ENCODE measurements around the gene AKAP17A. TPM values are rescaled to one million over a fixed set of nuclear protein-coding genes. Genes with fewer than 3 reads are reported as not detected.

AKAP17A gene
- total and polyA plus RNA-seq, 2 donors (not counting 1 experiment from before 2014, with no cell fraction given), result 126 to 196 TPM

- Mint-ChIP-seq H3K4me1 (peaks cover 9% of the 10 kb centered on the region), H3K27ac (no peak overlapping the region), H3K27me3 (no peaks in the 10 kb centered on the region), H3K4me3 (no peak overlapping the region), H3K9me3 (ENCODE audit: insufficient read depth) (no peaks in the 10 kb centered on the region)
- no peak overlapping the region for H3K4me3 ChIP-seq (ENCODE audit: control extremely low read depth in 1 of 5, extremely low read depth in 1 of 5, insufficient read depth in 1 of 5, low read depth in 2 of 5, low read length in 4 of 5)
- no peak overlapping the region for H2AFZ ChIP-seq (ENCODE audit: insufficient read depth, low read depth, low read length, poor library complexity, severe bottlenecking)
- H3K27ac ChIP-seq (ENCODE audit: low read length in 2 of 2), result no peak overlapping the region
- intact Hi-C loops (cut with micrococcal nuclease), result no loop called here
- H3K79me2 ChIP-seq (ENCODE audit: control insufficient read depth, insufficient read depth, low read length), result peaks cover 53% of the 10 kb centered on the region
- TF ChIP-seq EZH2 (IDR thresholded peaks at IDR 0.05; ENCODE audit: borderline replicate concordance, insufficient read depth, low read depth, low read length, poor library complexity, severe bottlenecking) (no peak), CTCF (IDR thresholded peaks at IDR 0.05) (no peak)
- H4K20me1 ChIP-seq (ENCODE audit: control insufficient read depth, insufficient read depth, low read length, poor library complexity, severe bottlenecking), result peaks cover 67% of the 10 kb centered on the region
- CTCF ChIA-PET, result no interaction called here
- H3K9ac ChIP-seq (ENCODE audit: low read length), result no peak overlapping the region
- H3K27me3 ChIP-seq (replicated peaks in 1 of 4; ENCODE audit: control extremely low read depth in 1 of 4, control insufficient read depth in 3 of 4, insufficient read depth in 4 of 4, low read length in 3 of 4), result no peaks in the 10 kb centered on the region
- 99% methylated on average over 34 of the region's 36 CpGs for WGBS (ENCODE audit: insufficient coverage)
- no peak overlapping the region for H3K4me2 ChIP-seq (replicated peaks; ENCODE audit: low read depth, low read length, poor library complexity, severe bottlenecking)
- DNase-seq (no peak), ATAC-seq (ENCODE audit: low read depth) (no peak)
- H3K9me3 ChIP-seq (ENCODE audit: control extremely low read depth in 1 of 3, control insufficient read depth in 2 of 3, insufficient read depth in 1 of 3, low read length in 2 of 3), result peaks cover 0 to 7% (median 0%) of the 10 kb centered on the region in 3 donors
- POLR2A ChIA-PET, result no interaction called here
- peaks cover 3 to 78% of the 10 kb centered on the region in 2 experiments for H3K36me3 ChIP-seq (replicated peaks in 1 of 2; ENCODE audit: control extremely low read depth in 1 of 2, control insufficient read depth in 1 of 2, extremely low read depth in 1 of 2, insufficient read depth in 2 of 2, low read length in 1 of 2)
- H3K4me1 ChIP-seq (ENCODE audit: control insufficient read depth in 2 of 2, insufficient read depth in 2 of 2, low read length in 2 of 2), result peaks cover 0 to 11% of the 10 kb centered on the region in 2 donors
Observed at GRCh38 chrX:1599791-1600405, 8.5 kb downstream of the AKAP17A start.

- 99% methylated on average over 50 of the region's 52 CpGs for WGBS (ENCODE audit: insufficient coverage)
- ChIA-PET CTCF (no interaction called here), POLR2A (no interaction called here)
- ATAC-seq (ENCODE audit: low read depth), result no peak
- Histone ChIP-seq H3K4me1 (ENCODE audit: control insufficient read depth in 2 of 2, insufficient read depth in 2 of 2, low read length in 2 of 2) (peaks cover 0 to 11% of the 10 kb centered on the region in 2 donors), H3K4me3 (ENCODE audit: control extremely low read depth in 1 of 5, extremely low read depth in 1 of 5, insufficient read depth in 1 of 5, low read depth in 2 of 5, low read length in 4 of 5) (no peak overlapping the region), H3K27ac (ENCODE audit: low read length in 2 of 2) (no peak overlapping the region), H3K27me3 (replicated peaks in 1 of 4; ENCODE audit: control extremely low read depth in 1 of 4, control insufficient read depth in 3 of 4, insufficient read depth in 4 of 4, low read length in 3 of 4) (no peaks in the 10 kb centered on the region), H2AFZ (ENCODE audit: insufficient read depth, low read depth, low read length, poor library complexity, severe bottlenecking) (no peak overlapping the region), H3K79me2 (ENCODE audit: control insufficient read depth, insufficient read depth, low read length) (peaks cover 47% of the 10 kb centered on the region), H3K9ac (ENCODE audit: low read length) (no peak overlapping the region), H3K9me3 (ENCODE audit: control extremely low read depth in 1 of 3, control insufficient read depth in 2 of 3, insufficient read depth in 1 of 3, low read length in 2 of 3) (peaks cover 0 to 7% (median 0%) of the 10 kb centered on the region in 3 donors), H3K4me2 (replicated peaks; ENCODE audit: low read depth, low read length, poor library complexity, severe bottlenecking) (no peak overlapping the region), H4K20me1 (ENCODE audit: control insufficient read depth, insufficient read depth, low read length, poor library complexity, severe bottlenecking) (peaks cover 61% of the 10 kb centered on the region), H3K36me3 (replicated peaks in 1 of 2; ENCODE audit: control extremely low read depth in 1 of 2, control insufficient read depth in 1 of 2, extremely low read depth in 1 of 2, insufficient read depth in 2 of 2, low read length in 1 of 2) (peaks cover 3 to 72% of the 10 kb centered on the region in 2 experiments)
- peaks cover 5% of the 10 kb centered on the region for H3K4me1 Mint-ChIP-seq
- no peaks in the 10 kb centered on the region for H3K27me3 Mint-ChIP-seq
- no peak for TF ChIP-seq EZH2 (IDR thresholded peaks at IDR 0.05; ENCODE audit: borderline replicate concordance, insufficient read depth, low read depth, low read length, poor library complexity, severe bottlenecking)
- TF ChIP-seq CTCF (IDR thresholded peaks at IDR 0.05), result no peak
- no peak for DNase-seq
- H3K9me3 Mint-ChIP-seq (ENCODE audit: insufficient read depth), result no peaks in the 10 kb centered on the region
- intact Hi-C loops (cut with micrococcal nuclease), result no loop called here
- H3K27ac Mint-ChIP-seq, result no peak overlapping the region
- no peak overlapping the region for H3K4me3 Mint-ChIP-seq
Observed at GRCh38 chrX:1600406-1601050, 9.1 kb downstream of the AKAP17A start.

Data from B cell (primary cell).